RWPE1 (cell line): ENCODE measurements around the gene ST7.

Experiments
- CTCF ChIA-PET: fragments of 350-600 bp; sonication (Branson Sonifier 250); formaldehyde crosslinking; extraction: SDS; loops from one replicate; lab custom pipeline; 2021; lab: Yijun Ruan, JAX
- POLR2A ChIA-PET: fragments of 400-600 bp; formaldehyde crosslinking; extraction: SDS; loops from one replicate; lab custom pipeline; 2020; ENCODE audit warnings: antibody characterized with exemption; ENCODE audit not compliant: low non-redundant PET; lab: Yijun Ruan, JAX
- DNase-seq: peaks from one replicate; pipeline ENCODE4 v3.0.0; 2012; ENCODE audit warnings: low spot score
- H3K27ac ChIP-seq: fragments of 450-650 bp; 2 replicates; pipeline ENCODE4 v1.5.1; 2017
- CTCF ChIP-seq: fragments of 450-650 bp; conservative IDR thresholded peaks from 2 replicates; pipeline ENCODE4 v1.5.1; 2017; ENCODE audit warnings: low read depth, mild to moderate bottlenecking

Gene ST7

GRCh38 chr7:117064688-117065087 lies 111.4 kb downstream of the ST7 start:
- TF ChIP-seq CTCF = no peak
- ChIA-PET CTCF (interaction anchor here (0.6 kb wide), 1 partner anchor 63 kb away, joined by 3 read pairs; no protein-coding TSS in a partner anchor), POLR2A (no interaction called here)
- DNase-seq = no peak
- no peak overlapping the region for H3K27ac ChIP-seq

GRCh38 chr7:117065571-117066150 lies 112.4 kb downstream of the ST7 start:
- CTCF ChIA-PET = no interaction called here

GRCh38 chr7:117066668-117067067 lies 113.4 kb downstream of the ST7 start:
- no peak for TF ChIP-seq CTCF
- ChIA-PET CTCF (interaction anchor here (0.7 kb wide), 1 partner anchor 97 kb away, joined by 6 read pairs; no protein-coding TSS in a partner anchor), POLR2A (no interaction called here)
- no peak overlapping the region for H3K27ac ChIP-seq
- no peak for DNase-seq

More at GRCh38 chr7:117065571-117066150, 112.4 kb downstream of the ST7 start:
- H3K27ac ChIP-seq = no peak overlapping the region
- POLR2A ChIA-PET = no interaction called here
- no peak for DNase-seq
- TF ChIP-seq CTCF = no peak

GRCh38 chr7:117067340-117067739 lies 114.0 kb downstream of the ST7 start:
- DNase-seq = no peak
- no peak for TF ChIP-seq CTCF
- no peak overlapping the region for H3K27ac ChIP-seq
- CTCF ChIA-PET = interaction anchor here (0.9 kb wide), 1 partner anchor 9 kb away, joined by 4 read pairs; no protein-coding TSS in a partner anchor
- POLR2A ChIA-PET = no interaction called here

- ChIA-PET POLR2A (no interaction called here), CTCF (interaction anchor here (0.6 to 1.1 kb wide), 2 partner anchors 69 to 84 kb away, joined by 3 to 10 read pairs; no protein-coding TSS in a partner anchor)
- no peak for DNase-seq
- TF ChIP-seq CTCF = no peak
- H3K27ac ChIP-seq = no peak overlapping the region
Observed at GRCh38 chr7:117068511-117069145, 115.3 kb downstream of the ST7 start.

GRCh38 chr7:117069379-117069778 lies 116.1 kb downstream of the ST7 start:
- TF ChIP-seq CTCF = no peak
- ChIA-PET POLR2A (no interaction called here), CTCF (interaction anchor here (1.1 kb wide), 1 partner anchor 85 kb away, joined by 3 read pairs; no protein-coding TSS in a partner anchor)
- no peak overlapping the region for H3K27ac ChIP-seq
- no peak for DNase-seq
